CD8-positive, alpha-beta memory T cell (primary cell): Measurements from ENCODE around the gene CERT1. TPM values are rescaled to one million over a fixed set of nuclear protein-coding genes. Genes with fewer than 3 reads are reported as not detected.
"Not testable (repeated sequence)": the region's sequence is repeated elsewhere in the genome, so short reads cannot be mapped to it uniquely, and the experiment has no call there.

ENCODE experiments used
- CTCF ChIA-PET: fragments of 350-600 bp; sonication (Branson Sonifier 250); formaldehyde crosslinking; loops from one replicate; lab custom pipeline; 2021; ENCODE audit warnings: antibody characterized with exemption; lab: Charles Lee
- POLR2A ChIA-PET: fragments of 350-600 bp; sonication (Branson Sonifier 250); formaldehyde crosslinking; loops from one replicate; lab custom pipeline; 2021; ENCODE audit warnings: antibody characterized with exemption; lab: Charles Lee
- DNase-seq, 5 donors: peaks; one replicate each; pipeline versions ENCODE4 v3.0.0 to v3.0.0-alpha.2; 2020 to 2022; ENCODE audit warnings: mixed read lengths in 1 of 5
- H3K27ac ChIP-seq: one replicate; pipeline ENCODE4 v1.7.0; 2013; ENCODE audit warnings: low read depth, mild to moderate bottlenecking, low read length, moderate library complexity
- H3K27me3 ChIP-seq: 2 replicates; pipeline ENCODE4 v1.7.0; 2013; ENCODE audit warnings: low read length, mild to moderate bottlenecking; ENCODE audit not compliant: insufficient read depth, poor library complexity, severe bottlenecking
- H3K36me3 ChIP-seq: 2 replicates; pipeline ENCODE4 v1.7.0; 2013; ENCODE audit warnings: mild to moderate bottlenecking, low read length, moderate library complexity; ENCODE audit not compliant: insufficient read depth
- H3K4me1 ChIP-seq: 2 replicates; pipeline ENCODE4 v1.7.0; 2013; ENCODE audit warnings: mild to moderate bottlenecking, low read length, moderate library complexity; ENCODE audit not compliant: insufficient read depth
- H3K4me3 ChIP-seq: 2 replicates; pipeline ENCODE4 v1.7.0; 2013; ENCODE audit warnings: mild to moderate bottlenecking, low read length
- H3K9me3 ChIP-seq: 2 replicates; pipeline ENCODE4 v1.7.0; 2013; ENCODE audit warnings: mild to moderate bottlenecking, low read length
- H3K27ac Mint-ChIP-seq, 8 donors: one replicate each; pipeline ENCODE4 v1.8.0; 2020 to 2021; ENCODE audit warnings: mixed read lengths in 8 of 8, mild to moderate bottlenecking in 6 of 8, inconsistent platforms in 3 of 8, moderate library complexity in 3 of 8
- H3K27me3 Mint-ChIP-seq, 2 donors: one replicate each; pipeline ENCODE4 v1.8.0; 2020 to 2021; ENCODE audit warnings: mixed read lengths in 2 of 2, mild to moderate bottlenecking in 1 of 2, moderate library complexity in 1 of 2
- H3K36me3 Mint-ChIP-seq, 3 donors: one replicate each; pipeline ENCODE4 v1.8.0; 2020 to 2021; ENCODE audit warnings: mixed read lengths in 3 of 3, inconsistent platforms in 1 of 3, mild to moderate bottlenecking in 1 of 3
- H3K4me1 Mint-ChIP-seq, 3 donors: one replicate each; pipeline ENCODE4 v1.8.0; 2020 to 2021; ENCODE audit warnings: mixed read lengths in 3 of 3, inconsistent platforms in 1 of 3, mild to moderate bottlenecking in 1 of 3
- H3K4me3 Mint-ChIP-seq, 7 donors: one replicate each; pipeline ENCODE4 v1.8.0; 2020 to 2021; ENCODE audit warnings: mixed read lengths in 7 of 7, mild to moderate bottlenecking in 6 of 7, moderate library complexity in 4 of 7, inconsistent platforms in 2 of 7
- H3K9me3 Mint-ChIP-seq, 5 donors: one replicate each; pipeline ENCODE4 v1.8.0; 2020 to 2022; ENCODE audit warnings: mixed read lengths in 5 of 5, mild to moderate bottlenecking in 3 of 5, moderate library complexity in 2 of 5, inconsistent platforms in 1 of 5
- polyA plus RNA-seq: library from polyadenylated mRNA; unstranded; fragments of 300-500 nt; fragmentation: Illumina TruSeq; gene quantifications from one replicate; pipeline ENCODE4 v1.2.3, GENCODE V29; 2021
- total RNA-seq, 2 experiments: library from RNA; stranded (reverse); gene quantifications; one replicate each; pipeline ENCODE4 v1.2.3, GENCODE V29; 2021

Gene CERT1
- total and polyA plus RNA-seq, 3 experiments from 2014 or later: 18.5 to 35.4 (median 35.0) TPM

DNA sequence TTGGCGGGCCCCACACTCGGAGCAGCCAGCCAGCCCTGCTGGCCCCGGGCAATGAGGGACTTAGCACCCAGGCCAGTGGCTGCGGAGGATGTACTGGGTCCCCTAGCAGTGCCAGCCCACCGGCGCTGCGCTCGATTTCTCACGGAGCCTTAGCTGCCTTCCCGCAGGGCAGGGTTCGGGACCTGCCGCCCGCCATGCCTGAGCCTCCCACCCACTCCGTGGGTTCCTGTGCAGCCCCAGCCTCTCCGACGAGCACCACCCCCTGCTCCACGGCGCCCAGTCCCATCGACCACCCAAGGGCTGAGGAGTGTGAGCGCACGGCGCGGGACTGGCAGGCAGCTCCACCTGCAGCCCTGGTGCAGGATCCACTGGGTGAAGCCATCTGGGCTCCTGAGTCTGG, 177.7 kb downstream of the CERT1 start:
- H3K27me3 ChIP-seq, H3K9me3 Mint-ChIP-seq, H3K9me3 ChIP-seq, H3K36me3 ChIP-seq, CTCF ChIA-PET, POLR2A ChIA-PET, H3K4me3 Mint-ChIP-seq, H3K27me3 Mint-ChIP-seq, H3K27ac Mint-ChIP-seq, H3K36me3 Mint-ChIP-seq, H3K4me3 ChIP-seq, H3K27ac ChIP-seq, DNase-seq: not testable (repeated sequence)
- peaks cover 16% of the 10 kb centered on the region for H3K4me1 ChIP-seq
- peaks cover 13% of the 10 kb centered on the region in 3 donors for H3K4me1 Mint-ChIP-seq

DNA sequence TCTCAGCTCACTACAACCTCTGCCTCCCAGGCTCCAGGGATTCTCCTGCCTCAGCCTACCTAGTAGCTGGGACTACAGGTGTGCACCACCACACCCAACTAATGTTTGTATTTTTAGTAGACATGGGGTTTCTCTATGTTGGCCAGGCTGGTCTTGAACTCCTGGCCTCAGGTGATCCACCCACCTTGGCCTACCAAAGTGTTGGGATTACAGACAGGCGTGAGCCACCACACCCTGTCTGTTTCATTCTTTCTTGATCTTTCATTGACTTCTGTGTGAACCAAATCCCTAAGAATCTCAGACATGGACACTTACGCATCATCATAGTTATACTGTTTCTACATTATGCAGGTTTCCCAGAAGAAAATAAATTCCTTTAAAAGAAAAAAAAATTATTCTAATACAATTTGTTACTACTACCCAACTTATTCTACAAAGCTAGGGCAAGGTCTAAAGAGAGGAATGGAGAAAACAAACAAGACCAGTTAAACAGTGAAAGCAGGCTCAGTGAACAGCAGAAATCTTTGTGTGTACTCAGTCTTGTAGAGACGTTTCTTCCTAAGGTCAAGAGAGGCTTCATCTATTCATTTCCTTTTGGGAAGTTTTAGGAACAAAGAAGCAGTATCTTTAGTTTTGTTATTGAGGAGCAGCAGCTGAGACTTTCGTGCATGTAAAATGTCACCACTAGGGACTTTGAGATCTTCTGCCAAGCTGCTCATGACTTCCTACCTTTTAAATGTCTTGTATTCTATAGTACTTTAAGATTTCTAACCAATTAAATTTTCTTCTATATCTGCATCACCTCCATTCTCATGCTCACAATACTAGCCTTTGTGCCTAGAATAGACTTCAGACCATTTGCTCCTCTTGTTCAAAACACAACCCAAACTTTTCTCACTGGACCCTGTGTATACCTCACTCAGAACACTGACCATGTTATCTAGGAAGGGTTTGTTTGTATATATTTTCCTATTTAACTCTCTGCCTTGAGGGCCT, 180.0 kb downstream of the CERT1 start:
- H3K36me3 Mint-ChIP-seq: no peaks in the 10 kb centered on the region
- Histone ChIP-seq H3K4me3 (no peak overlapping the region), H3K27ac (no peak overlapping the region), H3K9me3 (no peaks in the 10 kb centered on the region), H3K27me3 (no peaks in the 10 kb centered on the region), H3K36me3 (no peaks in the 10 kb centered on the region), H3K4me1 (peaks cover 4% of the 10 kb centered on the region)
- H3K9me3 Mint-ChIP-seq: no peaks in the 10 kb centered on the region
- ChIA-PET CTCF (interaction anchor here (0.9 to 1.3 kb wide), 2 partner anchors 10 to 95 kb away, joined by 3 read pairs; no protein-coding TSS in a partner anchor), POLR2A (no interaction called here)
- DNase-seq: no peak
- H3K27me3 Mint-ChIP-seq: no peaks in the 10 kb centered on the region
- no peaks in the 10 kb centered on the region for H3K4me1 Mint-ChIP-seq
- no peak overlapping the region for H3K4me3 Mint-ChIP-seq
- H3K27ac Mint-ChIP-seq: no peak overlapping the region

DNA sequence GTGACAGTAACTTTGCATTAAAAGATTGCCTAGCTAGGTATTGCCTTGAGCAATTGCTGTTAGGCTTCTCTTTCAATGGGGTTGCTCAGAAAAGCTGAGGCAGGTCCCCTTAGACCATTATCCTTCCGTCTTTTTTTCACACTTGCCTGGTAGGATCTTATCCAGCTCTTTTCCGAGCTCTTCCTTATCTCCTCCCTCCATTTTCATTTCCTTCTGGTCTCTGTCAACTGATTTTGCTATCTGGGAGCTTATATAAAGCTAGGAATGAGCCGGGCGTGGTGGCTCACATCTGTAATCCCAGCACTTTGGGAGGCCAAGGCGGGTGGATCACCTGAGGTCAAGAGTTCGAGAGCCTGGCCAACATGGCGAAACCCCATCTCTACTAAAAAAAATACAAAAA, 181.0 kb downstream of the CERT1 start:
- no peaks in the 10 kb centered on the region for H3K27me3 ChIP-seq
- no peak overlapping the region for H3K27ac ChIP-seq
- POLR2A ChIA-PET: interaction anchor here (0.9 kb wide), 1 partner anchor 180 kb away, joined by 3 read pairs; no protein-coding TSS in a partner anchor
- Mint-ChIP-seq H3K36me3 (no peaks in the 10 kb centered on the region), H3K9me3 (no peaks in the 10 kb centered on the region), H3K4me3 (no peak overlapping the region), H3K27ac (no peak overlapping the region), H3K4me1 (no peaks in the 10 kb centered on the region), H3K27me3 (peaks cover 0 to 1% of the 10 kb centered on the region in 2 donors)
- no peaks in the 10 kb centered on the region for H3K4me1 ChIP-seq
- DNase-seq: no peak
- H3K36me3 ChIP-seq: no peaks in the 10 kb centered on the region
- H3K4me3 ChIP-seq: no peak overlapping the region
- CTCF ChIA-PET: interaction anchor here (1.3 kb wide), 1 partner anchor 9 kb away, joined by 3 read pairs; no protein-coding TSS in a partner anchor
- no peaks in the 10 kb centered on the region for H3K9me3 ChIP-seq

Other genes starting within 250 kb of the CERT1 start
- gene HMGCR, start 174.4 kb downstream of the CERT1 start, total RNA-seq: 10 to 100 TPM; 45.9 to 47.7 TPM
- 10.9 TPM for gene HMGCR, start 174.4 kb downstream of the CERT1 start, polyA plus RNA-seq
- gene POLK, start 262 bp upstream of the CERT1 start, total RNA-seq: 10 to 100 TPM; 35.9 to 36.9 TPM
- gene POLK, start 262 bp upstream of the CERT1 start, polyA plus RNA-seq: 19.4 TPM
- under 1 TPM in 1 of 2 experiments, not detected in 1; 0.44 TPM for gene ANKDD1B, start 99.8 kb upstream of the CERT1 start, total RNA-seq
- 0.12 TPM for gene ANKDD1B, start 99.8 kb upstream of the CERT1 start, polyA plus RNA-seq
- 10 to 100 TPM; 15.2 to 15.4 TPM for gene POC5, start 205.8 kb upstream of the CERT1 start, total RNA-seq
- gene POC5, start 205.8 kb upstream of the CERT1 start, polyA plus RNA-seq: 16.9 TPM